HEK293T (cell line): ENCODE data around the gene CMTM4.

Source experiments
- CTCF ChIA-PET: fragments of 350-600 bp; formaldehyde crosslinking; extraction: SDS; loops from one replicate; lab custom pipeline; 2021; ENCODE audit warnings: antibody characterized with exemption, inconsistent platforms; lab: Yijun Ruan, JAX
- POLR2A ChIA-PET: fragments of 350-600 bp; formaldehyde crosslinking; extraction: SDS; loops from one replicate; lab custom pipeline; 2020; ENCODE audit warnings: antibody characterized with exemption, inconsistent platforms; lab: Yijun Ruan, JAX
- DNase-seq: peaks from one replicate; pipeline ENCODE4 v3.0.0; 2012; ENCODE audit warnings: mixed read lengths; ENCODE audit errors: extremely low spot score
- ARNT ChIP-seq: fragments of 450-650 bp; IDR thresholded peaks from 2 replicates; pipeline ENCODE4 v1.6.1; 2017; ENCODE audit warnings: mild to moderate bottlenecking
- BHLHE40 ChIP-seq: fragments of 450-650 bp; IDR thresholded peaks from 2 replicates; pipeline ENCODE4 v1.6.1; 2016; ENCODE audit warnings: mild to moderate bottlenecking, moderate library complexity, borderline replicate concordance
- CTBP1 ChIP-seq: fragments of 450-650 bp; IDR thresholded peaks from 2 replicates; pipeline ENCODE4 v1.6.1; 2016; ENCODE audit warnings: borderline replicate concordance
- ELF4 ChIP-seq: fragments of 450-650 bp; IDR thresholded peaks from 2 replicates; pipeline ENCODE4 v1.6.1; 2017; ENCODE audit warnings: antibody characterized with exemption
- FOXA1 ChIP-seq: fragments of 450-650 bp; IDR thresholded peaks from 2 replicates; pipeline ENCODE4 v1.6.1; 2016; ENCODE audit warnings: mild to moderate bottlenecking
- FOXK2 ChIP-seq: fragments of 450-650 bp; IDR thresholded peaks from 2 replicates; pipeline ENCODE4 v1.6.1; 2016; ENCODE audit warnings: mild to moderate bottlenecking
- FOXM1 ChIP-seq: fragments of 450-650 bp; IDR thresholded peaks from 2 replicates; pipeline ENCODE4 v1.6.1; 2017; ENCODE audit warnings: mild to moderate bottlenecking, borderline replicate concordance
- HDGF ChIP-seq: fragments of 450-650 bp; IDR thresholded peaks from 2 replicates; pipeline ENCODE4 v1.6.1; 2017; ENCODE audit warnings: antibody characterized with exemption, borderline replicate concordance
- L3MBTL2 ChIP-seq: fragments of 450-650 bp; conservative IDR thresholded peaks from 2 replicates; pipeline ENCODE4 v1.6.1; 2016; ENCODE audit warnings: mild to moderate bottlenecking
- LEF1 ChIP-seq: fragments of 450-650 bp; IDR thresholded peaks from 2 replicates; pipeline ENCODE4 v1.6.1; 2017; ENCODE audit warnings: mild to moderate bottlenecking, borderline replicate concordance
- NFRKB ChIP-seq: fragments of 450-650 bp; IDR thresholded peaks from 2 replicates; pipeline ENCODE4 v1.6.1; 2016; ENCODE audit warnings: mild to moderate bottlenecking, moderate library complexity
- SP1 ChIP-seq: fragments of 450-650 bp; IDR thresholded peaks from 2 replicates; pipeline ENCODE4 v1.6.1; 2017
- SUZ12 ChIP-seq: fragments of 450-650 bp; IDR thresholded peaks from 2 replicates; pipeline ENCODE4 v1.6.1; 2016; ENCODE audit warnings: mild to moderate bottlenecking
- TARDBP ChIP-seq: fragments of 450-650 bp; IDR thresholded peaks from 2 replicates; pipeline ENCODE4 v1.6.1; 2016
- ZNF384 ChIP-seq: fragments of 450-650 bp; IDR thresholded peaks from 2 replicates; pipeline ENCODE4 v1.6.1; 2016
- TF ChIP-seq, protein P1 (sequence below): fragments of 450-650 bp; IDR thresholded peaks from 2 replicates; pipeline ENCODE4 v1.6.1; 2016

Gene CMTM4

DNA sequence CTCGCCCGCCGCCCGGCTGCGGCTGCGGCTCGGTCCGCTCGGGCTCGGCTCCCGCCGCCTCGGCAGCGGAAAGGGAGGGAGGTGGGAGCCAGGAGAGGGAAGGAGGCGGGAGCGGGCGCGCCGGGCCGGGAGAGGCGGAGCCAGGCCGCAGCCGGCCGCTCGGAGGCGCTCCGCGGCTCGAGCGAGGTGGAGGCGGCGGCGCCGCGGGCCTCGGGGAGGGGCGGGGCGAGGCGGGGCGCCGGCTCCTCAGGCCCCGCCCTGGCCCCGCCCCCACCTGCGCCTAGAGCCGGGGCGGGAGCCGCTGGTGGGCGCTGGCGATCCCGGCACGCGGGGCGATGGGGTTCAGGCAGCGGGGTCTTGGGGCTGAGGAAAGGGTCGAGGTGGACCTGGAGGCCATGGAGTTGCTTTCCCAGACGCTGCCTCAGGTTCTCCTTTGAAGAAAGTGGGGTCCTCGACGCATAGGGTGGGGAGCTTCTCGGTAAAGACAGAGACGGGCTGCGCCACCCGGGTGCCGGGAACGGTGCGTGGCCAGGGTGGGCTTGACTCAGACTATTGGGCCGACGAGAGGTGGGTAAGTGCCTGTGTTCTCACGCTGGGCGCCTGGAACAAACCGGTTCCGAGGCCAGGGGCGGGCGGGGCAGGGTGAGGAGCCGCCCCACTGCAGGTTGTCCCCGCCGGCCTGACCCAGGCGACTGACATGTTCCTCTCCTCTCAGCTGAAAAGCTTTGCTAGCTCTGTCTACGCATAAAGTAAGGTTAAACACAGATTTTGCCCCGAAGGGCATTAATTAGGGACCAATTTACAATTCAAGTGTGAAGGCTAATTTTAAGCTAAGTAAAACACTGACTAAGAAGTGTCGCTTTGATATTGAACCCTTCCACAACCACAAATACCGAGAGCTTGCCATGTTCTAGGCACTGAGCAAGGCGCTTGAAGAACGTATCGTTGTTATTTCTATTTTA is at the start of gene CMTM4:
Gene CMTM4 (minus strand): TSS at position 75 of the 962 bp plus-strand sequence. CDS start 218 bp downstream, outside the sequence.
- POLR2A ChIA-PET = interaction anchor here (0.9 to 2.9 kb wide), 3 partner anchors 13 to 145 kb away, joined by 3 to 12 read pairs (median 3); partner anchors contain the start of gene CKLF

DNA sequence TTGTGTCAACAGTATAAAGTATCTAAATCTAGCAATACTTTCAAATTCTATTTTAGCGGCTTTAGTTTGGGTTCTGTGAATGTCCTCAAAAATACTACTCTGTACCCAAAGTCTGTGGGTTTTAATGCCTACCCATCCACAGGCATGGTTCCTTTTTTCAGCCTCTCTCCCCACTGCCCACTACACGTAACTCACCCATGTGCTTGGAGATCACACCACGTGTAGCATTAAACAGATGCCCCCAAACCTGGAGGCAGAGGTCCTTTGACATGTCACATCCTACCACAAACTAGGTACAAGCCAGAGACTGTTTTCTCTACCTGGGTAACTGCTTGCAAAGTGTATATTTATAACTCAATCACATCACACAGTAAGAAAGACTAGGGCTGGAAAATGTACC is 49.5 kb upstream of the CMTM4 start:
- ChIA-PET CTCF (no interaction called here), POLR2A (no interaction called here)
- TF ChIP-seq ELF4 (no peak), LEF1 (no peak), SUZ12 (no peak), ARNT (no peak), L3MBTL2 (no peak), TARDBP (no peak), CTBP1 (no peak), NFRKB (no peak), FOXM1 (no peak), BHLHE40 (no peak)
- TF ChIP-seq, protein P1, sequence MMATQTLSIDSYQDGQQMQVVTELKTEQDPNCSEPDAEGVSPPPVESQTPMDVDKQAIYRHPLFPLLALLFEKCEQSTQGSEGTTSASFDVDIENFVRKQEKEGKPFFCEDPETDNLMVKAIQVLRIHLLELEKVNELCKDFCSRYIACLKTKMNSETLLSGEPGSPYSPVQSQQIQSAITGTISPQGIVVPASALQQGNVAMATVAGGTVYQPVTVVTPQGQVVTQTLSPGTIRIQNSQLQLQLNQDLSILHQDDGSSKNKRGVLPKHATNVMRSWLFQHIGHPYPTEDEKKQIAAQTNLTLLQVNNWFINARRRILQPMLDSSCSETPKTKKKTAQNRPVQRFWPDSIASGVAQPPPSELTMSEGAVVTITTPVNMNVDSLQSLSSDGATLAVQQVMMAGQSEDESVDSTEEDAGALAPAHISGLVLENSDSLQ = no peak
- no peak for DNase-seq

More for the DNA sequence above, at the start of gene CMTM4:
- TF ChIP-seq FOXK2 (no peak), L3MBTL2 (peak; percentile 77)
- peak; percentile 94 for DNase-seq
- CTCF ChIA-PET = interaction anchor here (0.6 to 2.0 kb wide), 3 partner anchors 55 to 224 kb away, joined by 3 to 4 read pairs (median 3); partner anchors contain the start of genes DYNC1LI2 and NAE1

DNA sequence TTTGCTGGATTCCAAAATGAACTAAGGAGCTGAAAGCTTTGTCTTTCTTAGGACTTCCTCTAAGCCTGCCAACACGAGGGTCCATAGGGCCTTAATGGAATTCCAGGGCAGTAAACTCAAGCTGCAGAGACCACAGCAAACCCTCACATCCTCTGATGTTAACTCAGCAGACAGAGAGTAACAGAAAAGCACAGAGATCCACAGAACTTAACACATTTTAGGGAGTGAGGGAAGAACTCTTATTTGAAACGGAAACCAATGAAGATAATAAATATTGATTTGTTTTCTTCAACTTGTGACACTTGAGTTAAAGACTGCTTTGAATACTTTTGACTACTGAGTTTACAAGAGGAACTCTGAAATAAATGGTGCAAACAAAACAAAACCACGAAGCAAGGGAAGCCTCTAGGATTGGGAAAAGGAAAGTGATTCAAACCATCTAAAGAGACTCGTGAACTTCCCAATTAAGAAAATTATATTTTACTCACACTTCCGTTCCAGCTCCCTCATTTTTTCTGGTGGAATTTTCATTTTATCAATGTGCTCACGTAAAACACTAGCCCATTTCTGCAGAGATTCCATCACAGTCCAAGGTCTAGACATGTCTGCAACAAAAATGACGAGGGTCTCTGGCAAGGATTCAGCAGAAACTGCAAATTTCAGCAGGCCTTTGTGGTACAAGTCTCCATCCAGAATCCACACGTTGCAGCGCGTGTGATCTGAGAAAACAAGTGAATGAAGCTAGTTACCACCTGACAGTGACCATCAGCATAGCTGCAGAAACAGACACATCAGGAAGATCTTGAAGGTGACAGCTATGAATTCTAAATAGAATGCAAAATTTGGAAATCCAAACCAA is 45.6 kb upstream of the CMTM4 start:
- no peak for DNase-seq
- TF ChIP-seq SUZ12 = no peak
- TF ChIP-seq FOXM1 = no peak
- no peak for TF ChIP-seq TARDBP
- TF ChIP-seq LEF1 = no peak
- TF ChIP-seq, protein P1 = no peak
- no peak for TF ChIP-seq ARNT
- no peak for TF ChIP-seq BHLHE40
- TF ChIP-seq FOXK2 = no peak
- no peak for TF ChIP-seq ZNF384
- no peak for TF ChIP-seq FOXA1
- ChIA-PET POLR2A (interaction anchor here (1.6 to 3.4 kb wide), 2 partner anchors 9 to 88 kb away, joined by 6 to 14 read pairs; partner anchors contain the start of genes DYNC1LI2 and NAE1), CTCF (interaction anchor here (0.6 to 3.1 kb wide), 6 partner anchors 9 to 133 kb away, joined by 3 to 11 read pairs (median 4); partner anchors contain the start of genes DYNC1LI2 and NAE1)

DNA sequence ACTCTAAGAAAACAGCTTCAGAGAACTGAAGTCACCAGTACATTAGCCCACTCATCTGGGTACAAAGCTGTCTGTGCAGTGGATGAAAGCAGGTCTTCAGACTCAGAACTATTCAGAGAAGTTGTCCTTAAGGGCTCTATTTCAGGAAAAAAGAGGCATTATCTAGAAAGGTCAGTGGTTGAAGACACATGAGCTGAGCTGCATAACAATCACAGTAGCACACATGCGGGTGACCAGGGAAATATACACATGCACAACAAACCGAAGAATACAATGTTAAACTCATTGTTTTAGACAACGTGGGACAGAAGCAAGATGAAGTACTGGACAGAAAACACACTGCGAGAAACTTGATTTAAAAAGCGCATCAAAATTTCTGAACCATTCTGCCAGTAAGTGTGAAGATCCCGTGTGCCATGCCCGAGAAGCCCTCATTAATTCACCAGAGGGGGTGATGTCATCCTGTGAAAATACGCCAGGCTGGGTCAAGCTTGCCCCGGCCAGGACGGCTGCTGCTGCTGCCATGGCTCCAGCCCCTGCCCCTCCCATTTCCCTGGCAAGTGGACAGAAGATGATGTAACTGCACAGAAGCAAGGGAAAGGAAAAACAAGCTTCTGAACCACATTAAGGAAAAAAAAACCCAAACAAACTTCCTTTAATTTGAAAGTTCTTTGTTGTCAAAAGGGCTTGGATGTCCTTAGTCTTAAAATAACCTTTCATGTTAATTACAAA is 44.8 kb upstream of the CMTM4 start:
- CTCF ChIA-PET = interaction anchor here (0.9 to 3.1 kb wide), 6 partner anchors 10 to 132 kb away, joined by 3 to 11 read pairs (median 4); partner anchors contain the start of genes DYNC1LI2 and NAE1
- POLR2A ChIA-PET = interaction anchor here (1.2 to 3.4 kb wide), 3 partner anchors 10 to 89 kb away, joined by 3 to 14 read pairs (median 6); partner anchors contain the start of genes DYNC1LI2 and NAE1
- peak; percentile 35 for DNase-seq
- TF ChIP-seq HDGF = no peak

DNA sequence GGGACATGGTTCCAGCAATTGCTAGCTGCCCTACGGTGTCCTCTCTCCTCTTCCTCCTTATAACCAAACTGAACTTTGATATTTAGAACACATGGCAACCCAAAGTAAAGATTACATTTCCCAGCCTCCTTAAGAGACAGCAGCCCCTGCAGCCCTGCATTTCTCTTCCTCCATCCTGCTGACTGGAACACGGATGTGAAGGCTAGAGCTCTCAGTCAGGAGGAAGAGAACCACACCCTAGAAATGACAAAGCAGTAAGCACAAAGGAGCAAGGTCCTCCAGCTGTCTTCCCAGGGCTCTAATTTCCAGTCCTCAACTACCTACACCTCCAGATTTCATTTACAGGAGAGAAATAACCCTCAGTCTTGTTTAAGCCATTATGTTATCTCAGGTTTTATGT is 44.0 kb upstream of the CMTM4 start:
- CTCF ChIA-PET = interaction anchor here (0.6 to 3.1 kb wide), 7 partner anchors 10 to 159 kb away, joined by 3 to 11 read pairs (median 3); partner anchors contain the start of gene DYNC1LI2
- POLR2A ChIA-PET = interaction anchor here (1.2 to 3.4 kb wide), 3 partner anchors 11 to 90 kb away, joined by 3 to 14 read pairs (median 6); partner anchors contain the start of genes DYNC1LI2 and NAE1
- no peak for TF ChIP-seq FOXA1
- no peak for TF ChIP-seq SP1
- TF ChIP-seq FOXK2 = no peak
- TF ChIP-seq NFRKB = no peak
- no peak for TF ChIP-seq SUZ12
- no peak for TF ChIP-seq CTBP1
- TF ChIP-seq ELF4 = no peak
- no peak for TF ChIP-seq LEF1
- TF ChIP-seq, protein P1 = no peak
- no peak for TF ChIP-seq BHLHE40
- no peak for TF ChIP-seq ZNF384
- TF ChIP-seq HDGF = no peak
- DNase-seq = no peak
